WTC11 (cell line): ENCODE results near the gene PSORS1C1. TPM values are rescaled to one million over a fixed set of nuclear protein-coding genes. Genes with fewer than 3 reads are reported as not detected.

Experiments
- ATAC-seq: fragments of 200-7000 bp; cut with Tn5 transposase; 2 replicates; pipeline ENCODE4 v1.10.0; 2021; ENCODE audit warnings: mild to moderate bottlenecking, moderate library complexity
- CTCF ChIA-PET: fragments of 300-600 bp; sonication (Branson Sonifier 250); formaldehyde crosslinking; loops from one replicate; lab custom pipeline; 2021; ENCODE audit warnings: antibody characterized with exemption; lab: Charles Lee
- POLR2A ChIA-PET: fragments of 350-600 bp; sonication (Branson Sonifier 250); formaldehyde crosslinking; loops from one replicate; lab custom pipeline; 2021; ENCODE audit warnings: antibody characterized with exemption; lab: Charles Lee
- DNase-seq: peaks from one replicate; pipeline ENCODE4 v3.0.0; 2021; ENCODE audit warnings: low spot score
- H3K27ac Mint-ChIP-seq: 2 replicates; pipeline ENCODE4 v1.8.0; 2021; ENCODE audit warnings: mixed read lengths
- H3K27me3 Mint-ChIP-seq: 2 replicates; pipeline ENCODE4 v1.8.0; 2021; ENCODE audit warnings: low read depth, mild to moderate bottlenecking, moderate library complexity, mixed read lengths
- H3K36me3 Mint-ChIP-seq: 2 replicates; pipeline ENCODE4 v1.8.0; 2021; ENCODE audit warnings: mixed read lengths
- H3K4me1 Mint-ChIP-seq: 2 replicates; pipeline ENCODE4 v1.8.0; 2022; ENCODE audit warnings: mixed read lengths
- H3K4me3 Mint-ChIP-seq: 2 replicates; pipeline ENCODE4 v1.8.0; 2021; ENCODE audit warnings: mild to moderate bottlenecking, moderate library complexity, mixed read lengths
- H3K9me3 Mint-ChIP-seq: 2 replicates; pipeline ENCODE4 v1.8.0; 2021; ENCODE audit warnings: mixed read lengths
- AFF4 ChIP-seq: sonication (generic); formaldehyde crosslinking; IDR thresholded peaks from 2 replicates; pipeline ENCODE4 v1.8.1; 2023; ENCODE audit warnings: mild to moderate bottlenecking, missing genetic modification reagents, borderline replicate concordance
- AR ChIP-seq: fragments of 250-450 bp; sonication (Bioruptor Pico); IDR thresholded peaks from 2 replicates; pipeline ENCODE4 v1.9.0; 2021; ENCODE audit warnings: mild to moderate bottlenecking
- ATF6 ChIP-seq: sonication (generic); formaldehyde crosslinking; IDR thresholded peaks from 2 replicates; pipeline ENCODE4 v1.8.1; 2023; ENCODE audit warnings: mild to moderate bottlenecking, missing genetic modification reagents
- CREB1 ChIP-seq: sonication (generic); formaldehyde crosslinking; IDR thresholded peaks from 2 replicates; pipeline ENCODE4 v1.8.0; 2023; ENCODE audit warnings: mild to moderate bottlenecking, missing genetic modification reagents
- FOXP1 ChIP-seq: sonication (generic); formaldehyde crosslinking; IDR thresholded peaks from 2 replicates; pipeline ENCODE4 v1.8.0; 2022; ENCODE audit warnings: missing genetic modification reagents, mild to moderate bottlenecking, moderate library complexity, borderline replicate concordance
- PRDM15 ChIP-seq: sonication (generic); formaldehyde crosslinking; IDR thresholded peaks from 2 replicates; pipeline ENCODE4 v1.8.0; 2022; ENCODE audit warnings: missing genetic modification reagents
- SMAD3 ChIP-seq: sonication (generic); formaldehyde crosslinking; IDR thresholded peaks from 2 replicates; pipeline ENCODE4 v1.8.0; 2022; ENCODE audit warnings: missing genetic modification reagents, mild to moderate bottlenecking, borderline replicate concordance
- TEAD4 ChIP-seq: sonication (generic); formaldehyde crosslinking; IDR thresholded peaks from 2 replicates; pipeline ENCODE4 v1.8.0; 2022; ENCODE audit warnings: mild to moderate bottlenecking, missing genetic modification reagents
- ZNF425 ChIP-seq: fragments of 250-450 bp; sonication (Bioruptor Pico); conservative IDR thresholded peaks from 2 replicates; pipeline ENCODE4 v1.9.0; 2021; ENCODE audit warnings: mild to moderate bottlenecking
- ZNF532 ChIP-seq: fragments of 250-450 bp; sonication (Bioruptor Pico); IDR thresholded peaks from 2 replicates; pipeline ENCODE4 v1.9.0; 2021; ENCODE audit warnings: mild to moderate bottlenecking, borderline replicate concordance
- total RNA-seq: library from RNA; stranded (reverse); gene quantifications from 3 replicates; pipeline ENCODE4 v1.2.3, GENCODE V29; 2021

PSORS1C1 gene
- total RNA-seq, 1 experiment from 2014 or later: 0.66 TPM

- no peak for TF ChIP-seq ZNF532
- no peak for TF ChIP-seq AR
- no peak for TF ChIP-seq ATF6 (CRISPR knock-in tag)
- TF ChIP-seq FOXP1 (CRISPR knock-in tag): 0 out of 2 replicates have a peak, but pooled peaks have one; percentile 27
Measured at GRCh38 chr6:31172973-31173384, 58.4 kb downstream of the PSORS1C1 start (continued).

GRCh38 chr6:31173406-31173805 is 58.8 kb downstream of the PSORS1C1 start:
- TF ChIP-seq TEAD4 (no peak), ZNF425 (0 out of 2 replicates have a peak, but pooled peaks have one; percentile 41), SMAD3 (CRISPR knock-in tag) (no peak), AFF4 (CRISPR knock-in tag) (0 out of 2 replicates have a peak, but pooled peaks have one; percentile 11), PRDM15 (CRISPR knock-in tag) (no peak), FOXP1 (CRISPR knock-in tag) (peak; percentile 33; the same call in 1 of the 2 replicates), CREB1 (CRISPR knock-in tag) (0 out of 2 replicates have a peak, but pooled peaks have one; percentile 1)
- peak overlapping the region; percentile 100 for H3K27ac Mint-ChIP-seq
- H3K9me3 Mint-ChIP-seq: no peaks in the 10 kb centered on the region
- ATAC-seq (no peak), DNase-seq (no peak)
- ChIA-PET CTCF (interaction anchor here (1.5 to 4.8 kb wide), 6 partner anchors 11 to 58 kb away, joined by 5 to 60 read pairs (median 14); partner anchors contain the start of genes CCHCR1, PSORS1C1, PSORS1C2 and TCF19), POLR2A (interaction anchor here (0.6 to 2.9 kb wide), 6 partner anchors 10 to 454 kb away, joined by 3 to 44 read pairs (median 7); partner anchors contain the start of gene TCF19)
- peaks cover 25% of the 10 kb centered on the region for H3K36me3 Mint-ChIP-seq
- peaks cover 62% of the 10 kb centered on the region for H3K4me1 Mint-ChIP-seq
- H3K4me3 Mint-ChIP-seq: peak overlapping the region; percentile 81
- no peaks in the 10 kb centered on the region for H3K27me3 Mint-ChIP-seq
